K562 (cell line): ENCODE measurements around the gene DYRK1A. TPM values are rescaled to one million over a fixed set of nuclear protein-coding genes. Genes with fewer than 3 reads are reported as not detected.

Source experiments
- BCLAF1 ChIP-seq, 2 experiments: fragments of 450-650 bp in 1 of 2; IDR thresholded peaks; 2 replicates each; pipeline ENCODE4 v1.6.1; 2011 to 2017; ENCODE audit warnings: low read depth in 2 of 2, antibody characterized with exemption in 1 of 2, borderline replicate concordance in 1 of 2, low read length in 1 of 2, mild to moderate bottlenecking in 1 of 2, mixed read lengths in 1 of 2; ENCODE audit not compliant: control insufficient read depth in 1 of 2
- E2F4 ChIP-seq: sonication (generic); formaldehyde crosslinking; IDR thresholded peaks from 2 replicates; pipeline ENCODE4 v1.8.0; 2022; ENCODE audit warnings: mild to moderate bottlenecking, low read depth, missing genetic modification reagents
- EGR1 ChIP-seq: fragments of 450-650 bp; conservative IDR thresholded peaks from 2 replicates; pipeline ENCODE4 v1.6.1; 2017; ENCODE audit warnings: mild to moderate bottlenecking
- FIP1L1 ChIP-seq: fragments of 200-400 bp; formaldehyde crosslinking; IDR thresholded peaks from 2 replicates; pipeline ENCODE4 v1.6.1; 2018; ENCODE audit warnings: mild to moderate bottlenecking, low read depth, low read length; ENCODE audit not compliant: poor library complexity, severe bottlenecking
- MEF2A ChIP-seq: IDR thresholded peaks from 2 replicates; pipeline ENCODE4 v1.6.1; 2011; ENCODE audit warnings: low read depth, mild to moderate bottlenecking, low read length, moderate library complexity; ENCODE audit not compliant: control insufficient read depth
- MYBL2 ChIP-seq, 2 experiments: fragments of 450-650 bp in 1 of 2; sonication (generic) in 1 of 2; formaldehyde crosslinking in 1 of 2; IDR thresholded peaks; 2 replicates each; pipeline versions ENCODE4 v1.6.1 to v1.8.1; 2017 to 2022; ENCODE audit warnings: borderline replicate concordance in 1 of 2, inconsistent platforms in 1 of 2, low read depth in 1 of 2, mild to moderate bottlenecking in 1 of 2, missing genetic modification reagents in 1 of 2, moderate library complexity in 1 of 2
- ZFP1 ChIP-seq: fragments of 450-650 bp; formaldehyde crosslinking; IDR thresholded peaks from 2 replicates; pipeline ENCODE4 v1.4.0; 2020; ENCODE audit warnings: mild to moderate bottlenecking, mixed read lengths
- ZNF140 ChIP-seq: fragments of 250-450 bp; sonication (Bioruptor Pico); IDR thresholded peaks from 2 replicates; pipeline ENCODE4 v1.8.0; 2021; ENCODE audit warnings: moderate library complexity, mild to moderate bottlenecking, inconsistent platforms
- polyA plus RNA-seq, 8 experiments: library from polyadenylated mRNA; depleted of rRNA in 4 of 8; stranded (reverse) in 5 of 8; unstranded in 3 of 8; fragments of >200 nt; fragmentation: Nextera tagmentation in 2 of 8; fragmentation: Illumina TruSeq in 1 of 8; extraction: Ambion mirVana in 2 of 8; extraction: Trizol in 1 of 8; gene quantifications; 2 replicates each; pipeline versions ENCODE4 v1.2.1 to v1.2.3, GENCODE V29; 2011 to 2014; ENCODE audit warnings: inconsistent platforms in 1 of 8, missing spikeins in 1 of 8
- total RNA-seq, 7 experiments: library from RNA; depleted of rRNA in 6 of 7; stranded (reverse); fragments of >200 nt in 6 of 7; fragmentation: Illumina TruSeq in 2 of 7; extraction: Trizol in 2 of 7; gene quantifications; 2 replicates each; pipeline versions ENCODE4 v1.2.1 to v1.2.3, GENCODE V29; 2011 to 2021; ENCODE audit warnings: low replicate concordance in 1 of 7

DYRK1A gene
- total and polyA plus RNA-seq, 9 of the 15 experiments (the other 6 are each of a cell fraction or from before 2014, with no cell fraction given): 3.7 to 64.8 (median 42.3) TPM

- TF ChIP-seq E2F4 (CRISPR knock-in tag) (no peak), ZFP1 (CRISPR knock-in tag) (no peak), MEF2A (no peak), EGR1 (0 out of 2 replicates have a peak, but pooled peaks have one; percentile 0), MYBL2 (IDR thresholded peaks at IDR 0.05; ENCODE audit: low read depth) (no peak), MYBL2 (CRISPR knock-in tag; IDR thresholded peaks at IDR 0.05; ENCODE audit: borderline replicate concordance) (no peak), ZNF140 (no peak), BCLAF1 (IDR thresholded peaks at IDR 0.05; ENCODE audit: borderline replicate concordance in 1 of 2, control insufficient read depth in 1 of 2, low read depth in 2 of 2, low read length in 1 of 2) (no peak), FIP1L1 (no peak)
These were observed 4.4 kb downstream of the DYRK1A start (continued) for GRCh38 chr21:37371041-37371397.
